ENCODE results near the gene TTBK1.

The TTBK1 gene

GRCh38 chr6:43304882-43305281, 61.6 kb downstream of the TTBK1 start:
- DNase-seq (ENCODE audit: low read depth), result no peak

- DNase-seq (ENCODE audit: low read depth), result no peak
Observed at GRCh38 chr6:43306086-43306485, 62.8 kb downstream of the TTBK1 start.

GRCh38 chr6:43307451-43308100, 64.3 kb downstream of the TTBK1 start:
- no peak for DNase-seq (ENCODE audit: low read depth)

- peak; percentile 45 for DNase-seq (ENCODE audit: low read depth)
Observed at GRCh38 chr6:43308101-43308989, 65.1 kb downstream of the TTBK1 start, which contains the start of gene CRIP3. Gene CRIP3 (minus strand): TSS chr6:43308826. CDS start chr6:43308792, 34 bp downstream.

GRCh38 chr6:43308990-43309477, 65.8 kb downstream of the TTBK1 start:
- DNase-seq (ENCODE audit: low read depth), result no peak

GRCh38 chr6:43310134-43310533, 66.9 kb downstream of the TTBK1 start:
- DNase-seq (ENCODE audit: low read depth), result no peak

- DNase-seq (ENCODE audit: low read depth), result no peak
Observed at GRCh38 chr6:43310624-43311023, 67.3 kb downstream of the TTBK1 start.

GRCh38 chr6:43311666-43312065, 68.4 kb downstream of the TTBK1 start:
- DNase-seq (ENCODE audit: low read depth), result no peak

- DNase-seq (ENCODE audit: low read depth), result no peak
Observed at GRCh38 chr6:43313813-43314212, 70.5 kb downstream of the TTBK1 start.

- no peak for DNase-seq (ENCODE audit: low read depth)
Observed at GRCh38 chr6:43318011-43318410, 74.7 kb downstream of the TTBK1 start.

GRCh38 chr6:43325876-43326275, 82.6 kb downstream of the TTBK1 start:
- DNase-seq (ENCODE audit: low read depth), result no peak

- DNase-seq (ENCODE audit: low read depth), result no peak
Observed at GRCh38 chr6:43328528-43328927, 85.2 kb downstream of the TTBK1 start.

- no peak for DNase-seq (ENCODE audit: low read depth)
Observed at GRCh38 chr6:43331470-43331869, 88.2 kb downstream of the TTBK1 start.

GRCh38 chr6:43331891-43332290, 88.6 kb downstream of the TTBK1 start:
- no peak for DNase-seq (ENCODE audit: low read depth)

GRCh38 chr6:43334466-43335095, 91.3 kb downstream of the TTBK1 start:
- DNase-seq (ENCODE audit: low read depth), result peak; percentile 39

GRCh38 chr6:43335469-43335868, 92.2 kb downstream of the TTBK1 start:
- no peak for DNase-seq (ENCODE audit: low read depth)

- no peak for DNase-seq (ENCODE audit: low read depth)
Observed at GRCh38 chr6:43336382-43336781, 93.1 kb downstream of the TTBK1 start.

All from fibroblast of gingiva (primary cell).